WERI-Rb-1 (cell line): ENCODE measurements around the gene VPREB1.
A peak's percentile ranks its signal among the peaks of the same experiment; 100 is the strongest.

Source experiments
- DNase-seq: peaks from one replicate; pipeline ENCODE4 v3.0.0-alpha.2; 2020
- H3K27ac ChIP-seq: fragments of 250-450 bp; sonication (Bioruptor Pico); 2 replicates; pipeline ENCODE4 v1.5.1; 2020; ENCODE audit warnings: mild to moderate bottlenecking, moderate library complexity
- H3K27me3 ChIP-seq: fragments of 250-450 bp; sonication (Bioruptor Pico); 2 replicates; pipeline ENCODE4 v1.5.1; 2021; ENCODE audit warnings: mild to moderate bottlenecking, low read depth, moderate library complexity; ENCODE audit not compliant: insufficient read depth, severe bottlenecking
- H3K36me3 ChIP-seq: fragments of 250-450 bp; sonication (Bioruptor Pico); 2 replicates; pipeline ENCODE4 v1.5.1; 2020; ENCODE audit warnings: mild to moderate bottlenecking, moderate library complexity
- H3K4me3 ChIP-seq: 2 replicates; pipeline ENCODE4 v1.5.1; 2011; ENCODE audit warnings: low read depth, mild to moderate bottlenecking, control low read depth, low read length
- H3K9me3 ChIP-seq: fragments of 250-450 bp; sonication (Bioruptor Pico); 2 replicates; pipeline ENCODE4 v1.5.1; 2021; ENCODE audit warnings: mild to moderate bottlenecking, moderate library complexity; ENCODE audit not compliant: severe bottlenecking
- TF ChIP-seq, protein P1 (sequence below): IDR thresholded peaks from 2 replicates; pipeline ENCODE4 v1.5.1; 2011; ENCODE audit warnings: low read depth, mild to moderate bottlenecking, control low read depth, inconsistent platforms, low read length

VPREB1 gene

DNA sequence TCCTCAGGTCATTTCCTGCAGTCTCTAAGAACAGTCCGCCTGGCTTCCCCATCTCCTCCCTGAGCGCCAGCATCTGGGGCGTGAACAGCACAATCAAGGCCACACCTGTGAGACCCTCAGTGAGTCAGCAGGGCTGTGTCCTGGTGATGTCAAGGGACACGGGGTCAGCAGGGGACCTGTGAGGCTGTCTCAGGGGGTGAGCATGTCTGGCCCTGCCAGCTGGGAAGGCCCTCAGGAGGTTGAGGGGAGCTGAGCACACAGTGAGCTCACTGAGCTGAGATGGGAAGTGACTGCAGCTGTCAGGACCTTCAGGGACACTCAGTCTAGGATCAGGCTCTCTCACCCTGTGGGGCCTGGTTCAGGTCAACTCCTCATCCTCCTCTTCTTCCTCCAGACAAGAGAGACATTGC lies 46.6 kb upstream of the VPREB1 start:
- Histone ChIP-seq H3K36me3 (no peaks in the 10 kb centered on the region), H3K27ac (no peak overlapping the region), H3K4me3 (no peak overlapping the region), H3K27me3 (no peaks in the 10 kb centered on the region), H3K9me3 (no peaks in the 10 kb centered on the region)
- TF ChIP-seq, protein P1, sequence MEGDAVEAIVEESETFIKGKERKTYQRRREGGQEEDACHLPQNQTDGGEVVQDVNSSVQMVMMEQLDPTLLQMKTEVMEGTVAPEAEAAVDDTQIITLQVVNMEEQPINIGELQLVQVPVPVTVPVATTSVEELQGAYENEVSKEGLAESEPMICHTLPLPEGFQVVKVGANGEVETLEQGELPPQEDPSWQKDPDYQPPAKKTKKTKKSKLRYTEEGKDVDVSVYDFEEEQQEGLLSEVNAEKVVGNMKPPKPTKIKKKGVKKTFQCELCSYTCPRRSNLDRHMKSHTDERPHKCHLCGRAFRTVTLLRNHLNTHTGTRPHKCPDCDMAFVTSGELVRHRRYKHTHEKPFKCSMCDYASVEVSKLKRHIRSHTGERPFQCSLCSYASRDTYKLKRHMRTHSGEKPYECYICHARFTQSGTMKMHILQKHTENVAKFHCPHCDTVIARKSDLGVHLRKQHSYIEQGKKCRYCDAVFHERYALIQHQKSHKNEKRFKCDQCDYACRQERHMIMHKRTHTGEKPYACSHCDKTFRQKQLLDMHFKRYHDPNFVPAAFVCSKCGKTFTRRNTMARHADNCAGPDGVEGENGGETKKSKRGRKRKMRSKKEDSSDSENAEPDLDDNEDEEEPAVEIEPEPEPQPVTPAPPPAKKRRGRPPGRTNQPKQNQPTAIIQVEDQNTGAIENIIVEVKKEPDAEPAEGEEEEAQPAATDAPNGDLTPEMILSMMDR, result no peak
- no peak for DNase-seq

DNA sequence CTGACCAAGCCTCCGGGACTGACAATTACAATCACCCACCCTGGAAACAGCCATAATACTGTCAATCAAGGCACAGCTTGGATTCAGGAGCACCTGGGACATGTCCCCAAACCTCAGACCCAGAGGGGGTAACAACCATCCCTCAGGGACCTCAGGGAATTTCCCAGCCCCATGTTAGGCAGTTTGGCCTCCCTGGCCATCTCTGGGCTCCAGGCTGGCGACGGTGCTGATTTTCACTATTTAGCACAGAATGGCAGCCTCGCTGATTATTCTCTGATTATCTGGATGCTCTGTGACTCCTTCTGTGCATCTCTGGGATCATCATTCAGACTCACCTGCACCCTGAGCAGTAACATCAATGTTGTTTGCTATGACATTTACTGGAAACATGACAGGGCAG lies 45.8 kb upstream of the VPREB1 start:
- no peaks in the 10 kb centered on the region for H3K27me3 ChIP-seq

DNA sequence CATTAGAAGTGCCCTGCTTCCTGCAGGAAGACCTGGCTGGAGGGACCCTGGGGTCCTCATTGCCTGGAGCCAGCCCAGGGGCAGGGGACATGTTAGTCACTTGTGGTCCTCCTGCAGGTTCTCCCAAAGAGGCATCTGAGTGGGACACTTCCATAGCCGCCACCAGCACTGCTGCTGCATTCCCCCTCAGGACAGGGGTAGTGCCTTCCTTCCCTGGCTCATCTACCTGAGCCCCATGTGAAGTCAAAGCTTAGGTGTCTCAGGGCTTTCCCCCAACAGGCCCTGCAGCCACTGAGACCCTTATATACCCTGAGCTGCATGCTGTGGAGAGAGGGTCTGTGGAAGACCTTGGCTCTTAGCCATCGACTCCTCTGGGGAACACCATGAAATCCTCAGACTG lies 45.0 kb upstream of the VPREB1 start:
- H3K27me3 ChIP-seq, result no peaks in the 10 kb centered on the region
- no peak overlapping the region for H3K27ac ChIP-seq
- TF ChIP-seq, protein P1, result no peak
- no peak overlapping the region for H3K4me3 ChIP-seq
- DNase-seq, result no peak
- no peaks in the 10 kb centered on the region for H3K9me3 ChIP-seq
- no peaks in the 10 kb centered on the region for H3K36me3 ChIP-seq

More for the DNA sequence above, 45.8 kb upstream of the VPREB1 start:
- TF ChIP-seq, protein P1, result no peak
- no peak overlapping the region for H3K4me3 ChIP-seq
- no peak overlapping the region for H3K27ac ChIP-seq
- H3K36me3 ChIP-seq, result no peaks in the 10 kb centered on the region
- no peaks in the 10 kb centered on the region for H3K9me3 ChIP-seq
- no peak for DNase-seq

DNA sequence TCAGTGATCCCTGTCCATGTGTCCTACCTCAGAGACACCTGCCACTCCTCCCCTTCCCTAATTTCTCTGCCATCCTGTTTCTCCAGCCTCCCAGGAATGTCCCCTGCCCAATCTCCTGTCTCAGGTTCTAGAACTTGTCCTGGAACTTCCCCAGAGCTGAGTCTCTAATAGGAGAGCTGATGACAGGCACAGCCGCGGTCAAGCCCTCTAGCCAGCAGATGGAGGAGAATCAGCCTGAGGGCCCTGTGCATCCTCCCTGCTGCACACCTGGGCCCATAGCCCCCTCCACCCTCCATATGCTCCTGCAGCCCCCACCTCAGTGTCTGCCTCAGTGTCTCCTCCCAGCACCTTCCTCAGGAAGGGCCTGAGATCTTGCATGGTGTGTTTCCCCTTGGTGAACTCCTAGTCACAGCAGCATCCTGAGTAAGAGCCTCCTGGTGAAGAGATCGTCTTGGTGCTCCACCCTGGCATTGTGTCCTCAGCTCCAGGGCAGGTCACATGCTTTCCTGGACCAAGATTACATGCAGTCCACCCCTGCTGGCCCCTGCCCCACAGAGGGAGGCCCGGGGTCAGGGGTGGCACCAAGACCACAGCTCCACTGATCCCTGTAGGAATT lies 43.9 kb upstream of the VPREB1 start:
- Histone ChIP-seq H3K4me3 (no peak overlapping the region), H3K36me3 (no peaks in the 10 kb centered on the region), H3K27me3 (no peaks in the 10 kb centered on the region), H3K9me3 (no peaks in the 10 kb centered on the region), H3K27ac (no peak overlapping the region)
- DNase-seq, result no peak
- TF ChIP-seq, protein P1, result no peak

DNA sequence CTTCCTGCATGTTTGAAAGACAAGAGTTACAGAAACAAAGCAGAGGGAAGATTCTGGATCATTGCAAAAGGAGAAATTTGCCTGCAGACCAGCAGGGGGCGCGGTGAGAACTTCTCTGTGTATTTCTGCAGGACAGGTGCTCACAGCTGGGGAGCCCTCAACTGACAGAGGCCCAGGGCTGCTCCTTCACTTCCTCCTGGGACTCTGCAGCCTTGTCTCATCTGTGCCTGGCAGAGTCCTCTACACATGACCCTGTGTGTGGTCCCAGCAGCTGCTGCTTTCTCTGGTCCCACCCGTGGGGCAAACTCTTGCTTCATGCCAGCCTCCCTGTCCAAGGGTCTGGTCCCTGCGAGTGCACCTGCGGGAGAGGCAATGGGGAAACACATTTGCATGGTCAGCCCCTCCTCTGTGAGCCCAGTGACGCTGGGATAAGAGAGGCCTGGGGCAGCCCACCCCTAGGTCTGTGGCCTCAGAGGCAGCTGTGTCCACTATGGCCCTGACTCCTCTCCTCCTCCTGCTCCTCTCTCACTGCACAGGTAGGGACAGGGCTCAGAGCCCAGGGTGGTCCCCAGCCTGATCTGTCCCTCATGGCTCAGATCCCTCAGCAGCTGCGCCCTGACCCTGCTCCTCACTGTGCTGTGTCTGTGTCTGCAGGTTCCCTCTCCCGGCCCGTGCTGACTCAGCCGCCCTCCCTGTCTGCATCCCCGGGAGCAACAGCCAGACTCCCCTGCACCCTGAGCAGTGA lies 43.2 kb upstream of the VPREB1 start:
- DNase-seq, result peak; percentile 70
- Histone ChIP-seq H3K27me3 (no peaks in the 10 kb centered on the region), H3K9me3 (no peaks in the 10 kb centered on the region), H3K27ac (no peak overlapping the region), H3K4me3 (no peak overlapping the region), H3K36me3 (no peaks in the 10 kb centered on the region)
- TF ChIP-seq, protein P1, result peak; percentile 88
